Measurements from ENCODE around the gene GRIK3.
"Not testable (repeated sequence)": the region's sequence is repeated elsewhere in the genome, so short reads cannot be mapped to it uniquely, and the experiment has no call there.

Gene GRIK3

GRCh38 chr1:37034121-37035013 is at the start of gene GRIK3:
TSS of gene GRIK3 (minus strand) at chr1:37034515. CDS start at chr1:37034108, 407 bp downstream.
- DNase-seq: no peak

GRCh38 chr1:37084013-37084412 is 49.7 kb upstream of the GRIK3 start:
- no peak for DNase-seq

- no peak for DNase-seq
Measured at GRCh38 chr1:37083603-37084002, 49.3 kb upstream of the GRIK3 start.

- not testable (repeated sequence) for DNase-seq
Measured at GRCh38 chr1:37080296-37080986, 46.1 kb upstream of the GRIK3 start.

GRCh38 chr1:37078866-37079265 is 44.6 kb upstream of the GRIK3 start:
- DNase-seq: no peak

GRCh38 chr1:37076168-37076567 is 41.9 kb upstream of the GRIK3 start:
- no peak for DNase-seq

GRCh38 chr1:37073854-37074379 is 39.6 kb upstream of the GRIK3 start:
- DNase-seq: no peak

- no peak for DNase-seq
Measured at GRCh38 chr1:37073152-37073853, 39.0 kb upstream of the GRIK3 start.

GRCh38 chr1:37071829-37072228 is 37.5 kb upstream of the GRIK3 start:
- DNase-seq: no peak

GRCh38 chr1:37070126-37070525 is 35.8 kb upstream of the GRIK3 start:
- no peak for DNase-seq

- DNase-seq: no peak
Measured at GRCh38 chr1:37069406-37069805, 35.1 kb upstream of the GRIK3 start.

GRCh38 chr1:37068897-37069296 is 34.6 kb upstream of the GRIK3 start:
- no peak for DNase-seq

- no peak for DNase-seq
Measured at GRCh38 chr1:37068260-37068659, 33.9 kb upstream of the GRIK3 start.

GRCh38 chr1:37064039-37064438 is 29.7 kb upstream of the GRIK3 start:
- DNase-seq: no peak

GRCh38 chr1:37059346-37059745 is 25.0 kb upstream of the GRIK3 start:
- no peak for DNase-seq

GRCh38 chr1:37058424-37058988 is 24.2 kb upstream of the GRIK3 start:
- DNase-seq: no peak

GRCh38 chr1:37056325-37056724 is 22.0 kb upstream of the GRIK3 start:
- DNase-seq: no peak

GRCh38 chr1:37055631-37056030 is 21.3 kb upstream of the GRIK3 start:
- no peak for DNase-seq

- no peak for DNase-seq
Measured at GRCh38 chr1:37053173-37053572, 18.9 kb upstream of the GRIK3 start.

- DNase-seq: no peak
Measured at GRCh38 chr1:37052120-37052519, 17.8 kb upstream of the GRIK3 start.

GRCh38 chr1:37051346-37051745 is 17.0 kb upstream of the GRIK3 start:
- no peak for DNase-seq

GRCh38 chr1:37047542-37047941 is 13.2 kb upstream of the GRIK3 start:
- no peak for DNase-seq

- DNase-seq: no peak
Measured at GRCh38 chr1:37043101-37043500, 8.8 kb upstream of the GRIK3 start.
